GM12872 (cell line): ENCODE results near the gene ZNF662.

Experiments used
- TF ChIP-seq, protein P1 (sequence below): IDR thresholded peaks from 3 replicates; pipeline ENCODE4 v1.5.1; 2011; ENCODE audit warnings: low read depth, mild to moderate bottlenecking, low read length, moderate library complexity; ENCODE audit not compliant: insufficient read depth

Gene ZNF662

DNA sequence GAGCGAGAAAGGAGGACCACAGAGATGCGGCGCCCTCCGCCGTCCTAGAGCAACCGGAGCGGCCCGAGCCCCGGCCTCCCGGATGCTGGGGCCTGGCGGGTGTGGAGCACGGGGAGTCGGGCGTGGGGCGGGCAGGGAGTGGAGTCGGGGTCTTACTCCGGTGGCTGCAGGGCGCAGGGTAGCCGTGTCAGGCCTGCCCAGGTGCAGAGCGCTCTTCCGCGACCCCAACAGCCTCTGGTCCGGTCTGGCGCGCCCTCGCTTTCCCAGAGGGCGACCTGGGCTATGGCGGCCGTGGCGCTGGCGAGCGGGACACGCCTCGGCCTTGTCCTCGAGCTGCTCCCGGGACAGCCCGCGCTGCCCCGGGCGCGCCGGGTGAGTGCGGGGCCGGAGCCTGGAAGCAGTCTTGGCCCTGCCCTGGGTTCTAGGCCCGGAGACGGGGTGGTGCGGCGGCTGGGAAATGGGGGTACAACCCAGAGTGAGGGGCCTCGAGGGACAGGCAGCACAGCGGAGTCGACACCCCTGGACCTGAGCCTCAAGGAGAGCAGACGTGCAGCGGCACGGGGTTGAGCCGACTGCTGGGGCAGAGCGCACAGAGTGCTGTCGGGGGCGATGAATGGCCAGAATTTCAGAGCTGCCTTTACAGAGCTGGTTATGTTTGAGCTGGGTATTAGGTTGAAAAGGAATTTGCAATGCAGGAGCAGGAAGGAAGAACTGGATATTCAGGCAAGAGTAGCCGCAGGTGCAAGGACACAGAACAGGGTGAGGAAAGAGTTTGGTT lies at the start of gene ZNF662:
TSS of gene ZNF662 (plus strand) at position 73 of the 778 bp plus-strand sequence. CDS start 1,973 bp downstream, outside the sequence.
- TF ChIP-seq, protein P1, sequence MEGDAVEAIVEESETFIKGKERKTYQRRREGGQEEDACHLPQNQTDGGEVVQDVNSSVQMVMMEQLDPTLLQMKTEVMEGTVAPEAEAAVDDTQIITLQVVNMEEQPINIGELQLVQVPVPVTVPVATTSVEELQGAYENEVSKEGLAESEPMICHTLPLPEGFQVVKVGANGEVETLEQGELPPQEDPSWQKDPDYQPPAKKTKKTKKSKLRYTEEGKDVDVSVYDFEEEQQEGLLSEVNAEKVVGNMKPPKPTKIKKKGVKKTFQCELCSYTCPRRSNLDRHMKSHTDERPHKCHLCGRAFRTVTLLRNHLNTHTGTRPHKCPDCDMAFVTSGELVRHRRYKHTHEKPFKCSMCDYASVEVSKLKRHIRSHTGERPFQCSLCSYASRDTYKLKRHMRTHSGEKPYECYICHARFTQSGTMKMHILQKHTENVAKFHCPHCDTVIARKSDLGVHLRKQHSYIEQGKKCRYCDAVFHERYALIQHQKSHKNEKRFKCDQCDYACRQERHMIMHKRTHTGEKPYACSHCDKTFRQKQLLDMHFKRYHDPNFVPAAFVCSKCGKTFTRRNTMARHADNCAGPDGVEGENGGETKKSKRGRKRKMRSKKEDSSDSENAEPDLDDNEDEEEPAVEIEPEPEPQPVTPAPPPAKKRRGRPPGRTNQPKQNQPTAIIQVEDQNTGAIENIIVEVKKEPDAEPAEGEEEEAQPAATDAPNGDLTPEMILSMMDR, result no peak

DNA sequence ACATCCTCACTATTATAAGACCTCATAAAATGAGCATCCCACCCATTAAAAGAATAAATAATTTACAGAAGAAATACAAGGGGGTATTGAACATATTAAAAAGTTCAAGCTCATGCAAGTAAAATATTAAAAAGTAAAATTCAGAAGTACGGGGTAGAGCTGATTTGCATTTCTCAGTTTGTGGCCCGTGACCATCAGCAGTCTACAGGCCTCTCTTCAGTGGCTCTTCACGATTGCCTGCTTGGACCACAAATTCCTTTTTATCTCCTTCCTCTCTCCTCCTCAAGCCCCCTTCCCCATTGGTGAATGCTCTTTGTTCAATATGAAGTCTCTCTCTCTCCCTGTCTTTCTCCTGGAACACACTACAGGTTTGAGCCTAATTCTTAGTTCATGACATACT lies 49.4 kb upstream of the ZNF662 start:
- TF ChIP-seq, protein P1, result no peak

DNA sequence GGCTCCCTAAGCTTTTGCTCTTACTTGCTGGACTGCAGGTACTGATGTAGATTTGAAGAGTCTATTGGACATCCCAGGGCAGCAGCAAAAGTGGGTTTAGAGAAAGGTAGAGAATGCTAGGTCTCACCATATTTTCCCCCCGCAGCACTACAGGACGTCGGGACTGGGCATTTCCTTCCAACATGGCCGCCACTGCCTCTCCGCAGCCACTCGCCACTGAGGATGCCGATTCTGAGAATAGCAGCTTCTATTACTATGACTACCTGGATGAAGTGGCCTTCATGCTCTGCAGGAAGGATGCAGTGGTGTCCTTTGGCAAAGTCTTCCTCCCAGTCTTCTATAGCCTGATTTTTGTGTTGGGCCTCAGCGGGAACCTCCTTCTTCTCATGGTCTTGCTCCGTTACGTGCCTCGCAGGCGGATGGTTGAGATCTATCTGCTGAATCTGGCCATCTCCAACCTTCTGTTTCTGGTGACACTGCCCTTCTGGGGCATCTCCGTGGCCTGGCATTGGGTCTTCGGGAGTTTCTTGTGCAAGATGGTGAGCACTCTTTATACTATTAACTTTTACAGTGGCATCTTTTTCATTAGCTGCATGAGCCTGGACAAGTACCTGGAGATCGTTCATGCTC lies 41.5 kb upstream of the ZNF662 start:
- TF ChIP-seq, protein P1, result no peak

DNA sequence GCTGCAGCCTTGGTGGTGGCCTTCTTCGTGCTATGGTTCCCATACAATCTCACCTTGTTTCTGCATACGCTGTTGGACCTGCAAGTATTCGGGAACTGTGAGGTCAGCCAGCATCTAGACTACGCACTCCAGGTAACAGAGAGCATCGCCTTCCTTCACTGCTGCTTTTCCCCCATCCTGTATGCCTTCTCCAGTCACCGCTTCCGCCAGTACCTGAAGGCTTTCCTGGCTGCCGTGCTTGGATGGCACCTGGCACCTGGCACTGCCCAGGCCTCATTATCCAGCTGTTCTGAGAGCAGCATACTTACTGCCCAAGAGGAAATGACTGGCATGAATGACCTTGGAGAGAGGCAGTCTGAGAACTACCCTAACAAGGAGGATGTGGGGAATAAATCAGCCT lies 40.7 kb upstream of the ZNF662 start:
- TF ChIP-seq, protein P1, result no peak

DNA sequence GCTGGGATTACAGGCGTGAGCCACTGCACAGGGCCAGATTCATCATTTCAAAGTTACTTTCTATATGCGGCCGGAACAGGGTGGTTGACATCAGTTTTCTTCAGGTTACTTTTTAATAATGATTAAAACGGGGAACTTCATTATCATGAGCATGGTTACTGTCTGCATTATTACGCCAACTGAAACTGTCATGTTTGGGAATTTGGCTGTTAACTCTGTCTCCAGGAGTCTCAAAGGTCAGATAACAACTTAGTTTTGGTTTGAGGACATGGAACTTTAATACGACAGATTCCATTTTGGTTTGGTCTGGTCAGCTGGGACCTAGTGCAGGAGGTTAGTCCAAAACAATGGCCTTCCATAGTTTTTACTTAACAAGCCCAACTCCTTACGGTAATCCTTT lies 38.8 kb upstream of the ZNF662 start:
- TF ChIP-seq, protein P1, result no peak

DNA sequence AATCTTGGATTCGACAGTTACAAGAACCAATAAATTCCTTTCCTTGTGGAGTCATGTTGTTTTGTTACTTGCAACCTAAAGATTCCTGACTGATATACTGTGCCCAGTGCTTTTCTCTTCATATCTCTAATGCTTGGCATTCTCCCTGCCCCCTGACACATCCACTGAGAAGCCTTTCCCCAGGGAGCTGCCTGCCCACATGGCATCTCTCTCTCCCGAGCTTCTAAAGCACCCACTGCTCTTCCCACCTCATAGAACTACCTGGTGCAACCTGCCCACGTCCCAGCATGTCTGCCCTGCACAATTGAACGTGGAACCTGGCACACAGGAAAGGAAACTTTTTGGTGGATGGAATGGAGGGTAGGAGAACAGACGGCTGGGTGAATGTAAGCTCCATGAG lies 37.1 kb upstream of the ZNF662 start:
- TF ChIP-seq, protein P1, result no peak

DNA sequence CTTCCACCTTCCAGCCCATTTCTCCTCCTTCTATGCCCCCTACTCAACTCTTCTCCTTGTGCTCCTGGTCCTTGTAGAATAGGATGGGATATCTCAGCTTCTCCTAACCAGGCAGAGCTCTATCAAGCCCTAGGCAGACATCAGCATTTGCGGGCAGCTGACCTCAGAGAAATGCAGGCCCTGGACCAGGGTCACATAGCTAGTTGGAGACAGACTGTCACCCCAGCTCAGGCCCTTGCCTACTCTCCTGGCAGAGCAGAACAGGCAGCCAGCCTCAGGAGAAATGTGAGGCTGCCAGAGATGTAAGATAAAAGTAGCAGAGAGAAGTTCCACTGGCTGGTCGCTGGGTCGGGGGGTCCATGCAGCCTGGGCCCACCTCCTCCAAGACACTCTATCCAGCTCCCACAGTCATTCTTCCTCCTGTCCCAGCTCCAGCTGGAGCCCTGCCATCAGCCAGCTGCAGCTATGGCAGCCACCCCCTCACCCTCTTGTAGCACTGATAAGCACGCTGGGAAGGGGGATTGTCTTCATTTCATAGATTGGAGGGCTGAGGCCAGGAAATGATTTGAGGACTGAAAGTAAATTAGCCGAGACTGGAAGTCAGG lies 34.2 kb upstream of the ZNF662 start:
- TF ChIP-seq, protein P1, result no peak
